Vagina (tissue), 2 donors: ENCODE measurements around the gene SOD3. TPM values are rescaled to one million over a fixed set of nuclear protein-coding genes. Genes with fewer than 3 reads are reported as not detected.

Source experiments
- DNase-seq, 2 donors: peaks; one replicate each; pipeline ENCODE4 v3.0.0-alpha.2; 2017; ENCODE audit errors: extremely low spot score in 2 of 2
- H3K27ac ChIP-seq: fragments of 200-600 bp; sonication (generic); one replicate; pipeline ENCODE4 v1.5.1; 2019
- H3K27me3 ChIP-seq: fragments of 200-600 bp; sonication (generic); one replicate; pipeline ENCODE4 v1.5.1; 2019
- H3K36me3 ChIP-seq, 2 donors: fragments of 200-600 bp; sonication (generic); one replicate each; pipeline ENCODE4 v1.5.1; 2017 to 2019
- H3K4me1 ChIP-seq: fragments of 200-600 bp; sonication (generic); one replicate; pipeline ENCODE4 v1.5.1; 2019
- H3K4me3 ChIP-seq, 2 donors: fragments of 200-600 bp; sonication (generic); 1 replicate in 1 of 2; 2 replicates in 1 of 2; pipeline ENCODE4 v1.5.1; 2016 to 2019
- H3K9me3 ChIP-seq: fragments of 200-600 bp; sonication (generic); one replicate; pipeline ENCODE4 v1.5.1; 2019
- CTCF ChIP-seq, 3 experiments: fragments of 450-650 bp in 2 of 3; fragments of 200-600 bp in 1 of 3; sonication (generic) in 1 of 3; IDR thresholded peaks; one replicate each; pipeline ENCODE4 v1.5.1; 2017 to 2019; ENCODE audit warnings: antibody characterized with exemption in 3 of 3, mild to moderate bottlenecking in 2 of 3, moderate library complexity in 2 of 3
- POLR2A ChIP-seq, 2 donors: fragments of 450-650 bp; IDR thresholded peaks; one replicate each; pipeline ENCODE4 v1.6.1; 2017; ENCODE audit warnings: antibody characterized with exemption in 2 of 2, mild to moderate bottlenecking in 2 of 2, moderate library complexity in 2 of 2
- POLR2AphosphoS5 ChIP-seq, 2 donors: sonication (generic); formaldehyde crosslinking; IDR thresholded peaks; one replicate each; pipeline ENCODE4 v1.9.0; 2017; ENCODE audit warnings: antibody characterized with exemption in 2 of 2, mild to moderate bottlenecking in 2 of 2, low read depth in 1 of 2; ENCODE audit not compliant: insufficient read depth in 1 of 2
- intact Hi-C: fragments of 100-400 bp; cut with DNase I; formaldehyde crosslinking; loops from one replicate; pipeline ENCODE4 v1.15.1; 2023
- total RNA-seq: library from RNA; depleted of rRNA; stranded (reverse); fragments of >200 nt; gene quantifications from one replicate; pipeline ENCODE4 v1.2.3, GENCODE V29; 2016

Gene SOD3
- total RNA-seq, 1 donor from 2014 or later: 280 TPM

- TF ChIP-seq CTCF (IDR thresholded peaks at IDR 0.05) (no peak), POLR2A (IDR thresholded peaks at IDR 0.05) (no peak), POLR2AphosphoS5 (IDR thresholded peaks at IDR 0.05; ENCODE audit: insufficient read depth in 1 of 2, low read depth in 1 of 2) (no peak)
- Histone ChIP-seq H3K9me3 (no peaks in the 10 kb centered on the region), H3K4me3 (no peak overlapping the region), H3K4me1 (peaks cover 6% of the 10 kb centered on the region), H3K27me3 (no peaks in the 10 kb centered on the region), H3K36me3 (no peaks in the 10 kb centered on the region), H3K27ac (no peak overlapping the region)
- intact Hi-C loops: no loop called here
- no peak for DNase-seq
Observed at GRCh38 chr4:24764345-24764744, 31.0 kb upstream of the SOD3 start.

GRCh38 chr4:24765376-24765988 lies 29.9 kb upstream of the SOD3 start:
- intact Hi-C loops: no loop called here
- H3K27me3 ChIP-seq: no peaks in the 10 kb centered on the region

DNA sequence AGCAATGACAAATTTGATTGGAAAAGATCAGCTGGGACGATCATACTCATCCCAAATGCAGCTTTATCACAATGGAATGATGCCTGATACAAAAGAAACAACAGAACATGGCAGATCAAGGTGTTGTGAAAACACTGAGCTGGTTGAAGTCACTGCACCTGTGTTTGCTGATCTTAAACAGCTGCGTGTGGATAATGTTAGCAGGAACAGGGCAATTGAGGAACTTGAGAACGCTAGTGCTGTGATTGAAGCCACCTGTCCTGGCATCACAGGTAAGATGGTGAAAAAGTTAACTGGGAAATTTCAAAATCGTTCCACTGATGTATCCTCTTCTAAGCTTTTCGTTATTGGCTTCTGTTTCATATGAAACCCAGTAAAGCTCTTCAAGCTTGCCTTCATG lies 27.4 kb upstream of the SOD3 start:
- DNase-seq: no peak
- Histone ChIP-seq H3K4me3 (no peak overlapping the region), H3K4me1 (peaks cover 31% of the 10 kb centered on the region), H3K9me3 (no peaks in the 10 kb centered on the region), H3K27ac (no peak overlapping the region), H3K27me3 (no peaks in the 10 kb centered on the region), H3K36me3 (no peaks in the 10 kb centered on the region)
- TF ChIP-seq POLR2A (IDR thresholded peaks at IDR 0.05) (no peak), POLR2AphosphoS5 (IDR thresholded peaks at IDR 0.05; ENCODE audit: insufficient read depth in 1 of 2, low read depth in 1 of 2) (no peak), CTCF (IDR thresholded peaks at IDR 0.05) (no peak)
- intact Hi-C loops: no loop called here

More at GRCh38 chr4:24765376-24765988, 29.9 kb upstream of the SOD3 start:
- no peak for TF ChIP-seq CTCF (IDR thresholded peaks at IDR 0.05)
- no peak for TF ChIP-seq POLR2AphosphoS5 (IDR thresholded peaks at IDR 0.05; ENCODE audit: insufficient read depth in 1 of 2, low read depth in 1 of 2)
- no peak for TF ChIP-seq POLR2A (IDR thresholded peaks at IDR 0.05)
- H3K4me1 ChIP-seq: peaks cover 17% of the 10 kb centered on the region
- H3K4me3 ChIP-seq: no peak overlapping the region
- no peak overlapping the region for H3K27ac ChIP-seq
- DNase-seq: no peak
- no peaks in the 10 kb centered on the region for H3K36me3 ChIP-seq
- no peaks in the 10 kb centered on the region for H3K9me3 ChIP-seq

GRCh38 chr4:24768604-24769003 lies 26.8 kb upstream of the SOD3 start:
- intact Hi-C loops: no loop called here
- TF ChIP-seq POLR2A (IDR thresholded peaks at IDR 0.05) (no peak), CTCF (IDR thresholded peaks at IDR 0.05) (no peak), POLR2AphosphoS5 (IDR thresholded peaks at IDR 0.05; ENCODE audit: insufficient read depth in 1 of 2, low read depth in 1 of 2) (no peak)
- DNase-seq: no peak
- H3K4me1 ChIP-seq: peaks cover 31% of the 10 kb centered on the region
- no peaks in the 10 kb centered on the region for H3K9me3 ChIP-seq
- H3K4me3 ChIP-seq: no peak overlapping the region
- H3K27me3 ChIP-seq: no peaks in the 10 kb centered on the region
- H3K36me3 ChIP-seq: no peaks in the 10 kb centered on the region
- H3K27ac ChIP-seq: no peak overlapping the region

DNA sequence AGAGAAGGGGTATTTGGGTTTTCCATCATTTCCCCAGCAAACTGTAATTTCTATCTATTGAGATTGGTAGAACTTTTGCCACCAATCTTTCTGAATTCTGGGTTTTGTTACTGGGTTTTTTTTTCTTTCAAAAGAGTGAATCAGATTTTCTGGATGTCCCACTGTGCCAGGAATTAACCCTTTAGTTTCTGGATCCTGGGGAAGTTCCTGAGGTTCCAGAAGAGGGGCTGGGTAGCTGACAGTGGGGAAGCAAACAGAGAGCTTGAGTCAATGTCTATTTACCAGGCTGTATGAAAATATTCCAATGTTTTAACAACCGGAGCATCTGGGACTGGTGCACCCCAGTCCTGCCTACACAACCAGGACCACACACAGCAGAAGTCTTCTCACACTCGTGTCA lies 25.8 kb upstream of the SOD3 start:
- Histone ChIP-seq H3K27me3 (no peaks in the 10 kb centered on the region), H3K4me3 (no peak overlapping the region), H3K9me3 (no peaks in the 10 kb centered on the region), H3K4me1 (peaks cover 29% of the 10 kb centered on the region), H3K27ac (peak overlapping the region; percentile 29), H3K36me3 (no peaks in the 10 kb centered on the region)
- TF ChIP-seq POLR2AphosphoS5 (IDR thresholded peaks at IDR 0.05; ENCODE audit: insufficient read depth in 1 of 2, low read depth in 1 of 2) (no peak), CTCF (IDR thresholded peaks at IDR 0.05) (no peak), POLR2A (IDR thresholded peaks at IDR 0.05) (no peak)
- intact Hi-C loops: no loop called here
- DNase-seq: no peak
